Transverse colon (tissue), 3 donors: ENCODE measurements around the gene ZSCAN26.

Source experiments
- CTCF ChIP-seq, 5 experiments: fragments of 200-600 bp in 3 of 5; fragments of 450-650 bp in 2 of 5; sonication (generic) in 3 of 5; IDR thresholded peaks; 1 replicate in 2 of 5; 2 replicates in 3 of 5; pipeline ENCODE4 v1.5.1; 2016 to 2017; ENCODE audit warnings: antibody characterized with exemption in 5 of 5, inconsistent platforms in 3 of 5, mild to moderate bottlenecking in 2 of 5, moderate library complexity in 1 of 5
- EP300 ChIP-seq: sonication (generic); formaldehyde crosslinking; IDR thresholded peaks from one replicate; pipeline ENCODE4 v1.6.1; 2017; ENCODE audit warnings: antibody characterized with exemption, low read depth

GRCh38 chr6:28266563-28266961 is 381 bp upstream of the ZSCAN26 start:
- TF ChIP-seq CTCF (IDR thresholded peaks at IDR 0.05) (no peak), EP300 (no peak)
